Right cardiac atrium (tissue), 5 donors: ENCODE data around the gene RPS2. TPM values are rescaled to one million over a fixed set of nuclear protein-coding genes. Genes with fewer than 3 reads are reported as not detected.
A peak's percentile ranks its signal among the peaks of the same experiment; 100 is the strongest.

Source experiments
- ATAC-seq, 2 donors: fragments of 200-7000 bp; cut with Tn5 transposase; one replicate each; pipeline versions ENCODE4 v1.8.0 to v1.9.1; 2020; ENCODE audit warnings: moderate library complexity in 2 of 2, mild to moderate bottlenecking in 1 of 2
- DNase-seq, 3 donors: peaks; one replicate each; pipeline ENCODE4 v3.0.0-alpha.2; 2020
- H3K27ac ChIP-seq: one replicate; pipeline ENCODE4 v1.5.1; 2013; ENCODE audit warnings: mild to moderate bottlenecking, low read length, control low read depth, moderate library complexity
- H3K27me3 ChIP-seq: one replicate; pipeline ENCODE4 v1.6.1; 2013; ENCODE audit not compliant: control insufficient read depth, insufficient read depth
- H3K4me1 ChIP-seq: one replicate; pipeline ENCODE4 v1.6.1; 2013; ENCODE audit warnings: low read length; ENCODE audit not compliant: control insufficient read depth, insufficient read depth
- H3K4me3 ChIP-seq: one replicate; pipeline ENCODE4 v1.5.1; 2013; ENCODE audit warnings: low read length, control low read depth
- H3K9me3 ChIP-seq: one replicate; pipeline ENCODE4 v1.6.1; 2013; ENCODE audit warnings: low read length; ENCODE audit not compliant: control insufficient read depth
- WGBS: extraction: QIAGEN DNeasy Blood & Tissue Kit; methylation state at CpG from one replicate; pipeline ENCODE4 v1.1.7; 2013; 5-methylcytosine and 5-hydroxymethylcytosine counted together
- intact Hi-C, 4 donors: fragments of 100-400 bp; cut with DNase I; formaldehyde crosslinking; loops; one replicate each; pipeline versions ENCODE4 v1.11.0 to v1.14.0; 2022 to 2023
- polyA plus RNA-seq: library from polyadenylated mRNA; stranded (reverse); fragments of 200-250 nt; gene quantifications from one replicate; pipeline ENCODE4 v1.2.3, GENCODE V29; 2013
- total RNA-seq, 4 donors: library from RNA; stranded (reverse); fragmentation: NEBNext Ultra II Directional; extraction: Animal tissue kit (Norgen Biotek cat#: 25700); gene quantifications; one replicate each; pipeline ENCODE4 v1.2.1, GENCODE V29; 2021
- donor health status: healthy with polysubstance abuse.
- donor health status: DM: no; HTN: yes; CAD: no.
- donor health status: DM: no; HTN: no; CAD: no.
- donor health status: DM: no; HTN: yes; CAD: no; lungs with severe emphysema.
- donor health status: DM: yes; HTN: yes; CAD: no.

The RPS2 gene
- total and polyA plus RNA-seq, 5 donors, result 947 to 1,371 (median 1,077) TPM

- H3K27me3 ChIP-seq, result no peaks in the 10 kb centered on the region
- 36% methylated on average over 15 of the region's 15 CpGs for WGBS
- no peaks in the 10 kb centered on the region for H3K4me1 ChIP-seq
- intact Hi-C loops, result no loop called here
- no peak overlapping the region for H3K27ac ChIP-seq
- DNase-seq, result peak in 1 of 3 donors; percentile 13
- H3K4me3 ChIP-seq, result no peak overlapping the region
- no peaks in the 10 kb centered on the region for H3K9me3 ChIP-seq
- ATAC-seq, result no peak
Measured at GRCh38 chr16:1914084-1914608, 50.5 kb downstream of the RPS2 start.

GRCh38 chr16:1913327-1914083 is 51.1 kb downstream of the RPS2 start:
- no peaks in the 10 kb centered on the region for H3K9me3 ChIP-seq
- H3K27ac ChIP-seq, result no peak overlapping the region
- H3K4me3 ChIP-seq, result no peak overlapping the region
- H3K4me1 ChIP-seq, result no peaks in the 10 kb centered on the region
- ATAC-seq (peak in 1 of 2 donors; percentile 19), DNase-seq (peak in 1 of 3 donors; percentile 9)
- intact Hi-C loops, result no loop called here
- WGBS, result 43% methylated on average over 21 of the region's 21 CpGs
- no peaks in the 10 kb centered on the region for H3K27me3 ChIP-seq

GRCh38 chr16:1912215-1912543 is 52.4 kb downstream of the RPS2 start:
- no peaks in the 10 kb centered on the region for H3K9me3 ChIP-seq
- ATAC-seq (no peak), DNase-seq (no peak)
- WGBS, result 85% methylated on average over 17 of the region's 17 CpGs
- no peak overlapping the region for H3K27ac ChIP-seq
- intact Hi-C loops, result no loop called here
- H3K27me3 ChIP-seq, result no peaks in the 10 kb centered on the region
- H3K4me1 ChIP-seq, result no peaks in the 10 kb centered on the region
- H3K4me3 ChIP-seq, result no peak overlapping the region

Other genes with a start within 250 kb of the RPS2 start
- 10 to 100 TPM; 36.5 to 55.4 (median 47.4) TPM for gene NME3, start 193.3 kb downstream of the RPS2 start, total RNA-seq
- 75.2 TPM for gene NME3, start 193.3 kb downstream of the RPS2 start, polyA plus RNA-seq
- 10 to 100 TPM in 2 of 4 donors, 1 to 10 TPM in 2; 8.1 to 11.3 (median 9.8) TPM for gene EME2, start 192.0 kb downstream of the RPS2 start, total RNA-seq
- gene EME2, start 192.0 kb downstream of the RPS2 start, polyA plus RNA-seq, result 6.3 TPM
- 10 to 100 TPM; 53.3 to 80.0 (median 69.1) TPM for gene MRPS34, start 191.7 kb downstream of the RPS2 start, total RNA-seq
- 91.4 TPM for gene MRPS34, start 191.7 kb downstream of the RPS2 start, polyA plus RNA-seq
- gene SPSB3, start 182.3 kb downstream of the RPS2 start, total RNA-seq, result 10 to 100 TPM; 24.5 to 41.3 (median 34.1) TPM
- 51.8 TPM for gene SPSB3, start 182.3 kb downstream of the RPS2 start, polyA plus RNA-seq
- 10 to 100 TPM; 33.1 to 39.1 (median 35.9) TPM for gene NUBP2, start 181.9 kb downstream of the RPS2 start, total RNA-seq
- gene NUBP2, start 181.9 kb downstream of the RPS2 start, polyA plus RNA-seq, result 45.3 TPM
- not detected for gene IGFALS, start 171.1 kb downstream of the RPS2 start, total RNA-seq
- gene IGFALS, start 171.1 kb downstream of the RPS2 start, polyA plus RNA-seq, result 0.05 TPM
- 100 to 1,000 TPM; 123 to 155 (median 141) TPM for gene HAGH, start 138.0 kb downstream of the RPS2 start, total RNA-seq
- gene HAGH, start 138.0 kb downstream of the RPS2 start, polyA plus RNA-seq, result 224 TPM
- 10 to 100 TPM; 18.8 to 26.5 (median 22.6) TPM for gene FAHD1, start 137.6 kb downstream of the RPS2 start, total RNA-seq
- gene FAHD1, start 137.6 kb downstream of the RPS2 start, polyA plus RNA-seq, result 46.4 TPM
- gene MEIOB, start 92.7 kb downstream of the RPS2 start, total RNA-seq, result not detected
- gene MEIOB, start 92.7 kb downstream of the RPS2 start, polyA plus RNA-seq, result not detected
- gene HS3ST6, start 46.4 kb downstream of the RPS2 start, total RNA-seq, result not detected
- gene HS3ST6, start 46.4 kb downstream of the RPS2 start, polyA plus RNA-seq, result not detected
- 10 to 100 TPM; 18.0 to 34.0 (median 26.2) TPM for gene MSRB1, start 21.6 kb downstream of the RPS2 start, total RNA-seq
- gene MSRB1, start 21.6 kb downstream of the RPS2 start, polyA plus RNA-seq, result 39.2 TPM
- 10 to 100 TPM; 21.1 to 47.2 (median 24.2) TPM for gene RPL3L, start 10.1 kb downstream of the RPS2 start, total RNA-seq
- gene RPL3L, start 10.1 kb downstream of the RPS2 start, polyA plus RNA-seq, result 37.3 TPM
- gene NDUFB10, start 5.3 kb downstream of the RPS2 start, total RNA-seq, result 100 to 1,000 TPM; 397 to 535 (median 467) TPM
- gene NDUFB10, start 5.3 kb downstream of the RPS2 start, polyA plus RNA-seq, result 1,316 TPM
- not detected for gene RNF151, start 2.0 kb upstream of the RPS2 start, total RNA-seq
- not detected for gene RNF151, start 2.0 kb upstream of the RPS2 start, polyA plus RNA-seq
- gene TBL3, start 7.2 kb upstream of the RPS2 start, total RNA-seq, result 10 to 100 TPM; 19.0 to 22.8 (median 19.7) TPM
- 39.6 TPM for gene TBL3, start 7.2 kb upstream of the RPS2 start, polyA plus RNA-seq
- gene NOXO1, start 16.6 kb upstream of the RPS2 start, total RNA-seq, result not detected
- gene NOXO1, start 16.6 kb upstream of the RPS2 start, polyA plus RNA-seq, result 0.29 TPM
- 10 to 100 TPM; 19.6 to 25.7 (median 22.2) TPM for gene GFER, start 19.4 kb upstream of the RPS2 start, total RNA-seq
- gene GFER, start 19.4 kb upstream of the RPS2 start, polyA plus RNA-seq, result 31.7 TPM
- gene SYNGR3, start 25.1 kb upstream of the RPS2 start, total RNA-seq, result 1 to 10 TPM in 1 of 4 donors, under 1 TPM in 3; 0.57 to 1.0 (median 0.68) TPM
- 1.4 TPM for gene SYNGR3, start 25.1 kb upstream of the RPS2 start, polyA plus RNA-seq
- gene ZNF598, start 45.0 kb upstream of the RPS2 start, total RNA-seq, result 10 to 100 TPM; 16.8 to 20.5 (median 17.5) TPM
- gene ZNF598, start 45.0 kb upstream of the RPS2 start, polyA plus RNA-seq, result 14.0 TPM
- not detected for gene NPW, start 55.0 kb upstream of the RPS2 start, total RNA-seq
- gene NPW, start 55.0 kb upstream of the RPS2 start, polyA plus RNA-seq, result not detected
- gene NHERF2, start 62.1 kb upstream of the RPS2 start, total RNA-seq, result 100 to 1,000 TPM; 131 to 257 (median 158) TPM
- gene NHERF2, start 62.1 kb upstream of the RPS2 start, polyA plus RNA-seq, result 228 TPM
- 10 to 100 TPM in 3 of 4 donors, 1 to 10 TPM in 1; 4.3 to 14.0 (median 12.5) TPM for gene NTHL1, start 83.0 kb upstream of the RPS2 start, total RNA-seq
- gene NTHL1, start 83.0 kb upstream of the RPS2 start, polyA plus RNA-seq, result 21.3 TPM
- 10 to 100 TPM; 67.3 to 72.4 (median 69.4) TPM for gene TSC2, start 83.2 kb upstream of the RPS2 start, total RNA-seq
- 34.7 TPM for gene TSC2, start 83.2 kb upstream of the RPS2 start, polyA plus RNA-seq
- gene PKD1, start 171.1 kb upstream of the RPS2 start, total RNA-seq, result 100 to 1,000 TPM in 2 of 4 donors, 10 to 100 TPM in 2; 95.9 to 111 (median 99.1) TPM
- gene PKD1, start 171.1 kb upstream of the RPS2 start, polyA plus RNA-seq, result 98.4 TPM
- under 1 TPM in 3 of 4 donors, not detected in 1; 0.24 to 0.89 (median 0.88) TPM for gene RAB26, start 183.8 kb upstream of the RPS2 start, total RNA-seq
- gene RAB26, start 183.8 kb upstream of the RPS2 start, polyA plus RNA-seq, result 0.95 TPM
- gene TRAF7, start 191.0 kb upstream of the RPS2 start, total RNA-seq, result 10 to 100 TPM; 26.1 to 39.2 (median 33.0) TPM
- gene TRAF7, start 191.0 kb upstream of the RPS2 start, polyA plus RNA-seq, result 17.7 TPM
- 10 to 100 TPM in 3 of 4 donors, 1 to 10 TPM in 1; 9.3 to 26.5 (median 12.3) TPM for gene CASKIN1, start 231.8 kb upstream of the RPS2 start, total RNA-seq
- 9.7 TPM for gene CASKIN1, start 231.8 kb upstream of the RPS2 start, polyA plus RNA-seq
- gene MLST8, start 240.6 kb upstream of the RPS2 start, total RNA-seq, result 10 to 100 TPM; 24.2 to 29.3 (median 27.0) TPM
- gene MLST8, start 240.6 kb upstream of the RPS2 start, polyA plus RNA-seq, result 33.3 TPM
- gene BRICD5, start 246.0 kb upstream of the RPS2 start, total RNA-seq, result 10 to 100 TPM in 1 of 4 donors, 1 to 10 TPM in 3; 6.8 to 11.0 (median 7.9) TPM
- 3.4 TPM for gene BRICD5, start 246.0 kb upstream of the RPS2 start, polyA plus RNA-seq